Measurements from ENCODE around the gene PDPN. TPM values are rescaled to one million over a fixed set of nuclear protein-coding genes. Genes with fewer than 3 reads are reported as not detected.

PDPN gene
- total RNA-seq, 2 donors from 2014 or later, result 29.9 to 43.2 TPM

DNA sequence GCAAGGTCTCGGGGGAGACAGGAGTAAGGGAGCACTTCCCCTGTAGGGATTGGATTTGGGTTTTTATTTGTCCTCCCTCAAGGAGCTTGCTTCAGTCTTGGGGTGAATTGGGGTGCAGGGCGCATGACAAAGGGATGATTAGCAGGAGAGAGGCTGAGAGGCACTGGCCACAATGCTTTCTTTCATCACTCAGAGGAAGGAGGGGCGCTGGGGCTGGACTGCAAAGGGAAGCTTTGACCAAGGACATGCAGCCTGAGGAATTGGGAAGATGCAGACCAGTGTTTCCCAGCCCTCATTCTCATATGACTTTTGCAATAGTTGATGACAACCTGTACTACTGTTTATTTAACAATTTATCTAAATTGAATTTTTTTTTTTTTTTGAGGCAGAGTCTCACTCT, 34.1 kb upstream of the PDPN start:
- Mint-ChIP-seq H3K4me1 (peaks cover 2% of the 10 kb centered on the region), H3K27me3 (ENCODE audit: insufficient read depth) (peaks cover 11% of the 10 kb centered on the region), H3K27ac (no peak overlapping the region), H3K9me3 (no peaks in the 10 kb centered on the region), H3K36me3 (ENCODE audit: low read depth) (no peaks in the 10 kb centered on the region), H3K4me3 (no peak overlapping the region)
- peaks cover 4% of the 10 kb centered on the region for H3K4me1 ChIP-seq (ENCODE audit: control insufficient read depth, insufficient read depth, low read length)
- no peak overlapping the region for H3K4me3 ChIP-seq (ENCODE audit: low read length)
- H3K36me3 ChIP-seq (ENCODE audit: control insufficient read depth, insufficient read depth, low read length), result no peaks in the 10 kb centered on the region
- no peak overlapping the region for H3K9ac ChIP-seq (ENCODE audit: extremely low read depth, low read length, poor library complexity, severe bottlenecking)
- no peaks in the 10 kb centered on the region for H3K9me3 ChIP-seq (ENCODE audit: control insufficient read depth, low read length)
- no peaks in the 10 kb centered on the region for H3K27me3 ChIP-seq (ENCODE audit: control insufficient read depth, insufficient read depth, low read length, poor library complexity, severe bottlenecking)
- TF ChIP-seq, protein P1, sequence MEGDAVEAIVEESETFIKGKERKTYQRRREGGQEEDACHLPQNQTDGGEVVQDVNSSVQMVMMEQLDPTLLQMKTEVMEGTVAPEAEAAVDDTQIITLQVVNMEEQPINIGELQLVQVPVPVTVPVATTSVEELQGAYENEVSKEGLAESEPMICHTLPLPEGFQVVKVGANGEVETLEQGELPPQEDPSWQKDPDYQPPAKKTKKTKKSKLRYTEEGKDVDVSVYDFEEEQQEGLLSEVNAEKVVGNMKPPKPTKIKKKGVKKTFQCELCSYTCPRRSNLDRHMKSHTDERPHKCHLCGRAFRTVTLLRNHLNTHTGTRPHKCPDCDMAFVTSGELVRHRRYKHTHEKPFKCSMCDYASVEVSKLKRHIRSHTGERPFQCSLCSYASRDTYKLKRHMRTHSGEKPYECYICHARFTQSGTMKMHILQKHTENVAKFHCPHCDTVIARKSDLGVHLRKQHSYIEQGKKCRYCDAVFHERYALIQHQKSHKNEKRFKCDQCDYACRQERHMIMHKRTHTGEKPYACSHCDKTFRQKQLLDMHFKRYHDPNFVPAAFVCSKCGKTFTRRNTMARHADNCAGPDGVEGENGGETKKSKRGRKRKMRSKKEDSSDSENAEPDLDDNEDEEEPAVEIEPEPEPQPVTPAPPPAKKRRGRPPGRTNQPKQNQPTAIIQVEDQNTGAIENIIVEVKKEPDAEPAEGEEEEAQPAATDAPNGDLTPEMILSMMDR (conservative IDR thresholded peaks at IDR 0.05), result no peak
- no peak overlapping the region for H3K27ac ChIP-seq (ENCODE audit: low read depth, low read length)
- no peak for DNase-seq
- WGBS, 2 experiments (ENCODE audit: insufficient coverage in 1 of 2, insufficient read length in 1 of 2), result 80 to 83% methylated on average over 1 to 3 of the region's 3 CpGs

DNA sequence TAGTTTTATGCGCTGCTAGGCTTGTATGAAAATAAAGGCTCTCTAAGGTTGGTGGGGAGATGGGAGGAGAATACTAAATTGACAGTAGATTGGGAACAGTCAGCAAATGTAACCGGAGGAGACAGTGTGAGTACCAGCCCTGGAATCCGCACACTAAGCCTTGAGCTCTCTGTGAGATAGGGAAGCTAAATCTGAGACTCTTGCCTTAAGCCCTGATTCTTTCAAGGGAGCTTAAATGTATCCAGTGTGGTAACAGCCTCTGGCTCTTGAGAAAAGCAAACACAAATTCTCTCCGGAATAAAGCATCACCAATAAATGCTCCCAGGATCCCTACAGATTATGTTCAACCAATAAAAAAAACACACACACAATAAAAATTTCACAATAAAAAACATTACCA, 33.0 kb upstream of the PDPN start:
- peaks cover 4% of the 10 kb centered on the region for H3K4me1 ChIP-seq (ENCODE audit: control insufficient read depth, insufficient read depth, low read length)
- no peaks in the 10 kb centered on the region for H3K36me3 ChIP-seq (ENCODE audit: control insufficient read depth, insufficient read depth, low read length)
- H3K9me3 ChIP-seq (ENCODE audit: control insufficient read depth, low read length), result no peaks in the 10 kb centered on the region
- Mint-ChIP-seq H3K27ac (no peak overlapping the region), H3K27me3 (ENCODE audit: insufficient read depth) (peaks cover 11% of the 10 kb centered on the region), H3K36me3 (ENCODE audit: low read depth) (no peaks in the 10 kb centered on the region), H3K9me3 (no peaks in the 10 kb centered on the region), H3K4me1 (peaks cover 2% of the 10 kb centered on the region), H3K4me3 (no peak overlapping the region)
- H3K4me3 ChIP-seq (ENCODE audit: low read length), result no peak overlapping the region
- peak; percentile 4 for DNase-seq
- no peak overlapping the region for H3K9ac ChIP-seq (ENCODE audit: extremely low read depth, low read length, poor library complexity, severe bottlenecking)
- TF ChIP-seq, protein P1 (conservative IDR thresholded peaks at IDR 0.05), result no peak
- 77 to 85% methylated on average over 3 to 4 of the region's 4 CpGs for WGBS, 2 experiments (ENCODE audit: insufficient coverage in 1 of 2, insufficient read length in 1 of 2)
- H3K27ac ChIP-seq (ENCODE audit: low read depth, low read length), result no peak overlapping the region
- no peaks in the 10 kb centered on the region for H3K27me3 ChIP-seq (ENCODE audit: control insufficient read depth, insufficient read depth, low read length, poor library complexity, severe bottlenecking)

- peak; percentile 32 for DNase-seq
- H3K27ac Mint-ChIP-seq, result no peak overlapping the region
- Histone ChIP-seq H3K9ac (ENCODE audit: extremely low read depth, low read length, poor library complexity, severe bottlenecking) (no peak overlapping the region), H3K4me3 (ENCODE audit: low read length) (no peak overlapping the region), H3K27ac (ENCODE audit: low read depth, low read length) (no peak overlapping the region), H3K27me3 (ENCODE audit: control insufficient read depth, insufficient read depth, low read length, poor library complexity, severe bottlenecking) (no peaks in the 10 kb centered on the region), H3K4me1 (ENCODE audit: control insufficient read depth, insufficient read depth, low read length) (peaks cover 4% of the 10 kb centered on the region), H3K9me3 (ENCODE audit: control insufficient read depth, low read length) (no peaks in the 10 kb centered on the region), H3K36me3 (ENCODE audit: control insufficient read depth, insufficient read depth, low read length) (no peaks in the 10 kb centered on the region)
- H3K4me3 Mint-ChIP-seq, result no peak overlapping the region
- H3K9me3 Mint-ChIP-seq, result no peaks in the 10 kb centered on the region
- H3K4me1 Mint-ChIP-seq, result peaks cover 2% of the 10 kb centered on the region
- WGBS, 2 experiments (ENCODE audit: insufficient coverage in 1 of 2, insufficient read length in 1 of 2), result 96 to 98% methylated on average over 23 to 28 of the region's 28 CpGs
- H3K27me3 Mint-ChIP-seq (ENCODE audit: insufficient read depth), result peaks cover 3% of the 10 kb centered on the region
- no peaks in the 10 kb centered on the region for H3K36me3 Mint-ChIP-seq (ENCODE audit: low read depth)
- TF ChIP-seq, protein P1 (conservative IDR thresholded peaks at IDR 0.05), result no peak
Observed at GRCh38 chr1:13554798-13555197, 28.8 kb upstream of the PDPN start.
